GM12874 (cell line): ENCODE measurements around the gene SF3B6.

ENCODE experiments used
- CTCF ChIP-seq: IDR thresholded peaks from 2 replicates; pipeline ENCODE4 v1.5.1; 2011; ENCODE audit warnings: low read depth, mild to moderate bottlenecking, control low read depth, low read length, moderate library complexity; ENCODE audit not compliant: insufficient read depth

Gene SF3B6

GRCh38 chr2:24017711-24018110 is 58.4 kb downstream of the SF3B6 start:
- TF ChIP-seq CTCF: no peak
